ENCODE data around the gene GDF2.

GDF2 gene

GRCh38 chr10:47354165-47354564 lies 31.9 kb downstream of the GDF2 start:
- no peak for DNase-seq (ENCODE audit: low read depth)

GRCh38 chr10:47354900-47355299 lies 32.6 kb downstream of the GDF2 start:
- DNase-seq (ENCODE audit: low read depth), result no peak

GRCh38 chr10:47356708-47357107 lies 34.5 kb downstream of the GDF2 start:
- no peak for DNase-seq (ENCODE audit: low read depth)

- DNase-seq (ENCODE audit: low read depth), result no peak
Measured at GRCh38 chr10:47357131-47357582, 34.9 kb downstream of the GDF2 start.

- no peak for DNase-seq (ENCODE audit: low read depth)
Measured at GRCh38 chr10:47357911-47358310, 35.7 kb downstream of the GDF2 start.

- no peak for DNase-seq (ENCODE audit: low read depth)
Measured at GRCh38 chr10:47358457-47358856, 36.2 kb downstream of the GDF2 start.

- no peak for DNase-seq (ENCODE audit: low read depth)
Measured at GRCh38 chr10:47359101-47359500, 36.8 kb downstream of the GDF2 start.

GRCh38 chr10:47359626-47360418 lies 37.6 kb downstream of the GDF2 start:
- DNase-seq (ENCODE audit: low read depth), result no peak

- no peak for DNase-seq (ENCODE audit: low read depth)
Measured at GRCh38 chr10:47360419-47361040, 38.3 kb downstream of the GDF2 start.

GRCh38 chr10:47361293-47361692 lies 39.0 kb downstream of the GDF2 start:
- DNase-seq (ENCODE audit: low read depth), result no peak

- no peak for DNase-seq (ENCODE audit: low read depth)
Measured at GRCh38 chr10:47362199-47362598, 39.9 kb downstream of the GDF2 start.

- DNase-seq (ENCODE audit: low read depth), result no peak
Measured at GRCh38 chr10:47363781-47364180, 41.5 kb downstream of the GDF2 start.

GRCh38 chr10:47364366-47364765 lies 42.1 kb downstream of the GDF2 start:
- no peak for DNase-seq (ENCODE audit: low read depth)

- DNase-seq (ENCODE audit: low read depth), result no peak
Measured at GRCh38 chr10:47364911-47365310, 42.7 kb downstream of the GDF2 start.

GRCh38 chr10:47365431-47366180 lies 43.4 kb downstream of the GDF2 start:
- DNase-seq (ENCODE audit: low read depth), result no peak

GRCh38 chr10:47366181-47366631 lies 44.0 kb downstream of the GDF2 start:
- no peak for DNase-seq (ENCODE audit: low read depth)

GRCh38 chr10:47366731-47367460 lies 44.6 kb downstream of the GDF2 start:
- no peak for DNase-seq (ENCODE audit: low read depth)

- DNase-seq (ENCODE audit: low read depth), result no peak
Measured at GRCh38 chr10:47367646-47368045, 45.4 kb downstream of the GDF2 start.

GRCh38 chr10:47368431-47369180 lies 46.4 kb downstream of the GDF2 start:
- no peak for DNase-seq (ENCODE audit: low read depth)

- DNase-seq (ENCODE audit: low read depth), result no peak
Measured at GRCh38 chr10:47369251-47369894, 47.1 kb downstream of the GDF2 start.

All from stromal cell of bone marrow (primary cell).